Measurements from ENCODE around the gene GRIN2C.

The GRIN2C gene

DNA sequence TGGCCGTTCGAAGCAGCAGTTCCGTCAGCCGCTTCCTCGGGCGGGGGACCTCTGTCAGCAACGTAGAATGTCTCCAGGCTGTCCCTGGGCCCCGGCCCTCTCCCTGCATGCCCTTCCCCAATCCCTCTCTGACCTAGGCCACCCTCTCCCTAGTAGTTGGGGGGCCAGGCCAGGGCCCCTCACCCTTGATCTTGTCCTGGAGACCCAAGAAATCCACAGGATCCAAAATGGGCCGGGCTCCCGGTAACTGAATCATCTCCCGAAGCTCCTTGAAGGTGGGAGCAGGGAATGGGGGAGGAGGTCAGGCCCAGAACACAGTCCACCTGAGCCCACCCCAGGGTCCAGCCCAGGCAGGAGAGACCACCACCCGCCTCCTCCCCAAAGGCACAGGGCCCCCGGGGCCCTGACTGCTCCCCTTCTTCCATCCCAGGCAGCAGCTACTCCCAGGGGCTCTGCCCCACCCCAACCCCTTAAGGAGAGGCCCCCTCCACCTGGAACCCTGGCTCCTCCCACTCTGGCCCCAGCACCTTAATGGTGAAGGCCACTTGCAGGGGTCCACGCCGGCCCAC is 4.7 kb upstream of the GRIN2C start:
- DNase-seq (ENCODE audit: low read depth in 2 of 2) = no peak

DNA sequence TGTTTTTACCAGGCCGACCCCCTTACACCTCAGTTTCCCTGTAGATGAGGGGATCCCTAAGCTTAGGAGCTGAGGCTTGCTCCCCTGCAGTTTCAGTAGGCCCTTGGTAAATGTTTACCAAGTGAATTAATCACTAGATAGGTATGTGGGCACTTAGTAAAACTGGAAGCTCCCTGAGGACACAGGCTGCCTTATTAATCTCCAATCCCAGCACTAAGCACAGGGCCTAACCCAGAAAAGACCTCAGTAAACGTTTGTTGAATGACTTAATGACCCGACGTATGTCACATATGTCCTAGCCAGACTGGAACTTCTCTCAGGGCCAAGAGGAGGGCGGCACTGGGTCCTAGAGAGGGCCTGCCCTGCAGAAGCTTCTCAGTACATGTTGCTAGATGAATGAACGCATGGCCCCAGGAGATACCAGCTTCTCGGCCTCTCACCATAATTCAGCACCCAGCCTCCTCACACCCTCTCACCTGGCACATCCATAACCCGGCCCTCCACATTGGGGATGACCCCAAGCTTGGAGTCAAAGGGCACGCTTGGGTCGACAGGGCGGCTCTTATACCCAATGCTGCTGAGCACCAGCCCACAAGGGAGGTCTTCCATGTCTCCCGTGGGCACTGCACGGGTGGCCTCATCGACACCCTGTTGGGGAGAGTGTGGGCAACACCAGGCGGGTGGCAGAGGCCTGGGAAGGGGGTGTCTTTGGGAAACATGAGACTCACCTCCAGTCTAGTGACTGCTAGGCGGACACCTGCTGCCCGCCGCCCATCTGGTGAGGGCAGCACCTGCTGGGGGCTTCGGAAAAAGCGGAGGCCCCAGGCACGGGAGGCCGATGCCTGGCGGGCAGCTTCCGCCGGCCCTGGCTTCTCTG is 4.0 kb upstream of the GRIN2C start:
- no peak for DNase-seq (ENCODE audit: low read depth in 2 of 2)

GRCh38 chr17:74862919-74863318 is 3.2 kb upstream of the GRIN2C start:
- no peak for DNase-seq (ENCODE audit: low read depth in 2 of 2)

- peak; percentile 14 to 52 for DNase-seq (ENCODE audit: low read depth in 2 of 2)
Observed at GRCh38 chr17:74862108-74862901, 2.6 kb upstream of the GRIN2C start.

- no peak for DNase-seq (ENCODE audit: low read depth in 2 of 2)
Observed at GRCh38 chr17:74861662-74862107, 2.0 kb upstream of the GRIN2C start.

GRCh38 chr17:74860872-74861661 is 1.4 kb upstream of the GRIN2C start:
- no peak for DNase-seq (ENCODE audit: low read depth in 2 of 2)

DNA sequence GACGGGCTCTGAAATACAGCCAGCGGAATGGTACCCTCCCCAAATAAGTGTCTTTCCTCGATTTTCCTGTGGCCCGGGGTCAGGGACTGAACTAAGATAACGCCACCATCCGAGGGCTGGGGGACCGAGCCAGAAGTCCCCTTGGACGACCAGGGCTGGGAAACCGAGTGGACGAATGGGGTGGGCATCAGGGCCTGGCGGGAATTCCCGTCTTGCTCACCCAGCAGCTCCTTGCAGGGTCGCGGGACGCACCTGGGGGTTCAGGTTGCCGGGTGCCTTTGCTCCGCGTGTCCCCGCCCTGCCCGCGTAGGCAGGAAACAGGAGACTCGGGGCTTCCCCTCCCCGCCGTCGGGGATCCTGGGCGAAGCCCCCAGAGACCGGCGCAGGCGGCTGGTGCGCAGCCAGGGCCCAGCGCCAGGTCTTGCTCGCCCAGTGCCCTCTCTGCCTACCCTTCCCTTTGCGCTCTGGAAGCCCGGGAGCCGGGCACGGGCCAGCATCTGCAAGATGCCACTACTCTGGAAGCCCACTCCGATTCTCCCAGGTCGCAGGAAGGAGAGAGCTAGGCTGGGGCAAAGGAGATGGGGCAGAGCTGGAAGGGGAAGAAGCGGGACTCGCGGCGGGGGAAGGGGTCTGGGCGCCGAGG is 665 bp upstream of the GRIN2C start:
- DNase-seq (ENCODE audit: low read depth in 2 of 2) = no peak

GRCh38 chr17:74858672-74859458 is 820 bp downstream of the GRIN2C start:
- no peak for DNase-seq (ENCODE audit: low read depth in 2 of 2)

DNA sequence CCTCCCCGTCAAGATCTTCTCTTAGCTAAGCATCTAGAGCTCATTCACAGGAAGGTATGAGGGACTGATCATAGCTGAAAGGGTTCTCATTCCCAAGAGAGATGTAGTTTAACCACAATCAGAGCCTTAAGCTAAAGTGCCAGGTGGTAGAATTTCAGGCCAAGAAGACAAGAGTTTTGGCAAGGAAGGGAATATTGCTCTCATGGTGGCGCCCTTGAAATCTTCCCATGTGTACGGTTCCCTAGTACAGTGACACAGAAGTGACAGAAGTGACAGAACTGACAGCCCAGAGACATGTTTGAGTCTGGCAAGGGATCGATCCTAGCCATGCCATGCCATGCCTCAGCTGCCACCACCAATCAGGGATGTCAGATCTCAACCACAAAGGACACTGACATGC is 2.5 kb downstream of the GRIN2C start:
- DNase-seq (ENCODE audit: low read depth in 2 of 2) = no peak

DNA sequence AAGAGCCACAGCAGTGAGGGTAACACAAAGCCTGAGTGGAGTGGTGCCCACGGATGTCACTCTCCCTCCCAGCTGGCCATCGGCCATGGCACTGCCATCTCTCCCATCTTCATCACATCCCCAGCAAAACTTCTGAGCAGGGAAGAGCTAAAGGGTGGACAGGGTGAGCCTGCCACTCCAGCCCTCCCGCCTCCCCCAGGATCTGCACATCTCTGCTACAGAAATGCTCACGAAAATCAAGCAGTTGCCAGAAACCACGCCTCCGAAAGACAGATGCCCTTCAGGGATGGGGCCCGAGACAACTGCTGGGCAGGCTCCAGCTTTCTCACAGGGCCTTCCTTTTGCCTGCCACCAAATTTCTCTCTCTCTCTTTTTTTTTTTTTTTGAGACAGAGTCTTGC is 3.6 kb downstream of the GRIN2C start:
- DNase-seq (ENCODE audit: low read depth in 2 of 2) = no peak

DNA sequence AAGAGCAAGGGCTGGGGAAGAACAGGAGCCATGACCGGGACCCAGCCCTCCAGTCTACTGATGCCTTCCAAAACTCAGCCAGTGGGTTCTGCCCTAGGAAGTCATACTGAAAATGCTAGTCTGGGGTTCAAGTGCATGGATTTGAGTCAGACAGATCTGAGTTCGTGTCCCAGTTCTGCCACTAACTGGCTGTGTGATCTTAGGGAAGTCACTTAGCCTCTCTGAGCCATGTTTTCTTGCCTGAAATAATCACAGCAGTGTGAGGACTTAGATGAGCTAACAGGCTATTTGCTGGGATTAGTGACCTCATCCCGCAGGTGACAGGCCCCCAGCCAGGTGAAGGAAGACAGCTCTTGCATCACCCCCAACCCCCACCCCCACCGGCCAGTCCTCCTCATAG is 4.4 kb downstream of the GRIN2C start:
- no peak for DNase-seq (ENCODE audit: low read depth in 2 of 2)

DNA sequence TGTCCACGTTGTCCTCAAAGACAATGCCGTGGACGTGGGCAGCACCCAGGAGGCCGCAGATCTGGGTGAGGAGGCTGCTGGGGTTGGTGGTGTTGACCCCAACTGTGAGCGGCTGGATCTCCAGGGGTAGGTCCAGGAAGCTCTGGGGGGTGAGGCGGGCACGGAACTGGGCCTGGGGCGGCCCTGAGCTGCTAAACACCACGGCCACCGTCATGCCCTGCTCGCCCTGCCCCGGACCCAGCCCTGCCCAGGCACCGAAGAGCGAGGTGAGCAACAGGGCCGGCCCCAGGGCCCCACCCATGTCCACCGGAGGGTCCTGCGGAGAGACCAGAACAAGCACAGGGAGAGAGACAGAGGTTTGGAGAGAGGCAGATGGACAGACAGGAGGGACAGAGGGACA is 4.9 kb downstream of the GRIN2C start:
- DNase-seq (ENCODE audit: low read depth in 2 of 2) = no peak

DNA sequence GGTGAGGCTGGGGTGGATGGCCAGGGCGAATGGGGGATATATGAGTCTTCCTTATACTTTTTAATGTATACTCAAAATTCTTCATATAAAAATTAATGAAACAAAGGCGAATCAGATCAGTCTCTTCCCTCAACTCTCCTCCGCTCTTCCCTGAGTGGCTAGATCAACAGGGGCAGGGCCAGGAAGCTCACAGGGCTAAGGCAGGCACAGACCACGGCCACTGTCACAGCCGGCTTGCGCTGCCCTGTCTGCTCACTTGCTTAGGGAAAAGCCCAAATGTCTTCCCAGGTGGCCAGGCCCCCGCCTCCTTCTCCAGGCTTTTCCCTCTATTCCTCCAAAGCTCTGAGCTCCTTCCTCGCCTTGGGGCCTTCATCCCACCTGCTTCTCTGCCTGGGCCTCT is 6.0 kb downstream of the GRIN2C start:
- DNase-seq (ENCODE audit: low read depth in 2 of 2) = no peak

GRCh38 chr17:74853048-74853397 is 6.7 kb downstream of the GRIN2C start:
- no peak for DNase-seq (ENCODE audit: low read depth in 2 of 2)

- DNase-seq (ENCODE audit: low read depth in 2 of 2) = peak in 1 of 2 donors; percentile 24
Observed at GRCh38 chr17:74852237-74853047, 7.2 kb downstream of the GRIN2C start.

DNA sequence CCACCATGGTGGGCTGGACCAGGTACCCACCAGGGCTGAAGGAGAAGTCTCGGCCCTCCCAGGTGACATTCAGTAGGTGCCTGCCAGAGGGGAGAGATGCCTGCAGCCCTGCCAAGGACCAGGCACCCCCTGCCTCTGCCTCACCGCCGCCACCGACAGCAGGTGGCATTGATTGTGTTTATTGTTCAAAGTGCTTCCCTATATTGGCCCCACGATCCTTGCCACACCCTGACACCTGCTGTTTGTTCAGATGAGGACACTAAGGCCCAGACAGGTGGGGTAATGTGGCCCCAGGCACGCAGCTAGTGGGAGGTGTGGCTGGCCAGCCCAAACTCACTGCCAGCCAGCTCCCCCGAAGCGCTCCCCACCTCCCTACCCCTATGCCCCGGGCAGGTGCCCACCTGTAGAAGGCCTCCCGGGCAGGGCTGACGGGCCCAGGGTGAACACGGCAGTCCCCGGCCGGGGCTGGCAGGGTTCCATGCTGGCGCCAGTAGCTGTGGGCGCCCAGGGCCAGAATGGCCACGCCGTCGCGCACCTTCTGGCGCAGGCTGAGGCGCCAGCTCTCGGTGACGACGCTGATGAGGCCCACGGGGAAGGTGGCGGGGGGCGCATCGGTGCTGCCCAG is 8.0 kb downstream of the GRIN2C start:
- DNase-seq (ENCODE audit: low read depth in 2 of 2) = no peak

GRCh38 chr17:74850914-74851313 is 8.8 kb downstream of the GRIN2C start:
- DNase-seq (ENCODE audit: low read depth in 2 of 2) = no peak

GRCh38 chr17:74850310-74850709 is 9.4 kb downstream of the GRIN2C start:
- no peak for DNase-seq (ENCODE audit: low read depth in 2 of 2)
